CD14-positive monocyte (primary cell): ENCODE data around the gene HMCN1. TPM values are rescaled to one million over a fixed set of nuclear protein-coding genes. Genes with fewer than 3 reads are reported as not detected.

ENCODE experiments used
- DNase-seq, 3 donors: peaks; one replicate each; pipeline ENCODE4 v3.0.0-alpha.2; 2011 to 2022
- H2AFZ ChIP-seq: 2 replicates; pipeline ENCODE4 v1.6.0; 2012; ENCODE audit warnings: mild to moderate bottlenecking, low read depth, low read length, inconsistent platforms; ENCODE audit not compliant: insufficient read depth, poor library complexity, severe bottlenecking
- H3K27ac ChIP-seq, 2 donors: 1 replicate in 1 of 2; 2 replicates in 1 of 2; pipeline ENCODE4 v1.5.1; 2012 to 2013; ENCODE audit warnings: low read length in 2 of 2, control low read depth in 1 of 2, inconsistent platforms in 1 of 2, low read depth in 1 of 2, mild to moderate bottlenecking in 1 of 2
- H3K27me3 ChIP-seq, 2 donors: one replicate each; pipeline versions ENCODE4 v1.6.0 to v1.6.1; 2011 to 2013; ENCODE audit warnings: low read length in 2 of 2; ENCODE audit not compliant: control insufficient read depth in 2 of 2, insufficient read depth in 2 of 2
- H3K36me3 ChIP-seq, 2 donors: replicated peaks in 1 of 2; 1 replicate in 1 of 2; 2 replicates in 1 of 2; pipeline versions ENCODE4 v1.5.1 to v1.6.1; 2012 to 2013; ENCODE audit warnings: low read length in 2 of 2, control low read depth in 1 of 2, inconsistent platforms in 1 of 2, mild to moderate bottlenecking in 1 of 2; ENCODE audit not compliant: insufficient read depth in 2 of 2, control insufficient read depth in 1 of 2
- H3K4me1 ChIP-seq, 2 donors: 1 replicate in 1 of 2; 2 replicates in 1 of 2; pipeline versions ENCODE4 v1.5.1 to v1.6.1; 2012 to 2013; ENCODE audit warnings: low read length in 2 of 2, control low read depth in 1 of 2, inconsistent platforms in 1 of 2, mild to moderate bottlenecking in 1 of 2, moderate library complexity in 1 of 2; ENCODE audit not compliant: insufficient read depth in 2 of 2, control insufficient read depth in 1 of 2
- H3K4me2 ChIP-seq: replicated peaks from 2 replicates; pipeline ENCODE3; 2012; ENCODE audit warnings: low read length, moderate library complexity, mild to moderate bottlenecking; ENCODE audit not compliant: poor library complexity, severe bottlenecking; ENCODE audit errors: extremely low read depth
- H3K4me3 ChIP-seq, 3 experiments: fragments of 200-600 bp in 1 of 3; sonication (generic) in 1 of 3; replicated peaks in 1 of 3; 1 replicate in 2 of 3; 2 replicates in 1 of 3; pipeline ENCODE4 v1.5.1; 2011 to 2013; ENCODE audit warnings: low read length in 3 of 3, mild to moderate bottlenecking in 3 of 3, control low read depth in 2 of 3, low read depth in 2 of 3, inconsistent platforms in 1 of 3, moderate library complexity in 1 of 3
- H3K79me2 ChIP-seq: 2 replicates; pipeline ENCODE4 v1.6.0; 2012; ENCODE audit warnings: mild to moderate bottlenecking, control low read depth, inconsistent platforms, low read length, moderate library complexity; ENCODE audit not compliant: insufficient read depth
- H3K9ac ChIP-seq: 2 replicates; pipeline ENCODE4 v1.6.0; 2017; ENCODE audit warnings: low read length, mild to moderate bottlenecking; ENCODE audit not compliant: insufficient read depth, poor library complexity, severe bottlenecking
- H3K9me3 ChIP-seq, 2 donors: replicated peaks in 1 of 2; 1 replicate in 1 of 2; 2 replicates in 1 of 2; pipeline versions ENCODE4 v1.5.1 to v1.6.1; 2012 to 2013; ENCODE audit warnings: low read length in 2 of 2, control low read depth in 1 of 2; ENCODE audit not compliant: control insufficient read depth in 1 of 2, insufficient read depth in 1 of 2
- H4K20me1 ChIP-seq: 2 replicates; pipeline ENCODE4 v1.6.0; 2012; ENCODE audit warnings: mild to moderate bottlenecking, low read length, control low read depth, moderate library complexity; ENCODE audit not compliant: insufficient read depth
- H3K27ac Mint-ChIP-seq, 7 donors: one replicate each; pipeline ENCODE4 v1.8.0; 2020; ENCODE audit warnings: mild to moderate bottlenecking in 7 of 7, mixed read lengths in 7 of 7, moderate library complexity in 6 of 7, inconsistent platforms in 2 of 7
- H3K27me3 Mint-ChIP-seq, 3 donors: one replicate each; pipeline ENCODE4 v1.8.0; 2021 to 2022; ENCODE audit warnings: low read depth in 3 of 3, mild to moderate bottlenecking in 3 of 3, mixed read lengths in 3 of 3, moderate library complexity in 3 of 3, inconsistent platforms in 1 of 3
- H3K36me3 Mint-ChIP-seq, 2 donors: one replicate each; pipeline ENCODE4 v1.8.0; 2020; ENCODE audit warnings: mixed read lengths in 2 of 2, inconsistent platforms in 1 of 2, mild to moderate bottlenecking in 1 of 2
- H3K4me1 Mint-ChIP-seq: one replicate; pipeline ENCODE4 v1.8.0; 2020; ENCODE audit warnings: mild to moderate bottlenecking, mixed read lengths
- H3K4me3 Mint-ChIP-seq, 2 donors: one replicate each; pipeline ENCODE4 v1.8.0; 2020; ENCODE audit warnings: mild to moderate bottlenecking in 2 of 2, mixed read lengths in 2 of 2, moderate library complexity in 1 of 2
- H3K9me3 Mint-ChIP-seq, 7 donors: one replicate each; pipeline ENCODE4 v1.8.0; 2020 to 2022; ENCODE audit warnings: mixed read lengths in 7 of 7, mild to moderate bottlenecking in 6 of 7, moderate library complexity in 6 of 7, inconsistent platforms in 2 of 7
- CTCF ChIP-seq: fragments of 200-600 bp; IDR thresholded peaks from one replicate; pipeline ENCODE4 v1.8.0; 2022; ENCODE audit warnings: antibody characterized with exemption, mild to moderate bottlenecking
- WGBS: methylation state at CpG from one replicate; pipeline ENCODE4 v1.1.5; 2013; ENCODE audit warnings: missing lambda C conversion rate; ENCODE audit not compliant: insufficient coverage; 5-methylcytosine and 5-hydroxymethylcytosine counted together
- intact Hi-C, 2 donors: fragments of 100-400 bp; cut with micrococcal nuclease; formaldehyde crosslinking; loops; one replicate each; pipeline versions ENCODE4 v1.15.0 to v1.15.1; 2023
- polyA plus RNA-seq, 3 donors: library from polyadenylated mRNA; depleted of rRNA in 1 of 3; unstranded in 2 of 3; stranded (reverse) in 1 of 3; fragments of 300-500 nt in 2 of 3; fragments of >200 nt in 1 of 3; fragmentation: Illumina TruSeq in 2 of 3; gene quantifications; 1 replicate in 2 of 3; 2 replicates in 1 of 3; pipeline ENCODE4 v1.2.3, GENCODE V29; 2012 to 2021

HMCN1 gene
- polyA plus RNA-seq, 3 donors, result not detected

DNA sequence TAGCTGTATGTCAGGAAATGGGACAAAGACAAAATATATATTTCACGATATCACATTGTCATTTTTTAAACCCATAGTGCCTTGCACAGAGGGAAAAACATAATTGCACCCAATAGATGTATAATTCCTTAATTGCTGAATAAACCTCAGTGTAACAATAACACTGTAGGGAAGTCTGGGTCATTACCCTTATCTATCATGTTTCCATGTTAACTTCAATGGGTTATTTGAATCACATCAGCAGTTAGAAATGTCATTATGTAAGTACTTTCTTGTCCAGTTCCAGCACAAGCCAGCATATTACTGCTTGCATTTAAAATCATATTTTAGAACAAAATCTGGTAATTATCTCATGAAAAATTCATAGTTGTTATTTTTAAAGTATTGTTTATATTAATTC, 222.7 kb downstream of the HMCN1 start:
- no peak for DNase-seq
- Mint-ChIP-seq H3K27me3 (peaks cover 0 to 2% (median 0%) of the 10 kb centered on the region in 3 donors), H3K4me1 (no peaks in the 10 kb centered on the region), H3K9me3 (peaks cover 0 to 7% (median 3%) of the 10 kb centered on the region in 7 donors), H3K4me3 (no peak overlapping the region), H3K36me3 (no peaks in the 10 kb centered on the region), H3K27ac (no peak overlapping the region)
- intact Hi-C loops, result no loop called here
- no peak overlapping the region for H3K4me2 ChIP-seq
- H4K20me1 ChIP-seq, result no peaks in the 10 kb centered on the region
- H2AFZ ChIP-seq, result no peak overlapping the region
- no peaks in the 10 kb centered on the region for H3K27me3 ChIP-seq
- H3K4me3 ChIP-seq, result no peak overlapping the region
- no peak overlapping the region for H3K27ac ChIP-seq
- no peak for TF ChIP-seq CTCF
- H3K9me3 ChIP-seq, result no peaks in the 10 kb centered on the region
- H3K4me1 ChIP-seq, result no peaks in the 10 kb centered on the region
- no peaks in the 10 kb centered on the region for H3K36me3 ChIP-seq
- no peak overlapping the region for H3K9ac ChIP-seq
- WGBS, result no CpG with 5 or more reads among the region's 1 CpG
- no peaks in the 10 kb centered on the region for H3K79me2 ChIP-seq

DNA sequence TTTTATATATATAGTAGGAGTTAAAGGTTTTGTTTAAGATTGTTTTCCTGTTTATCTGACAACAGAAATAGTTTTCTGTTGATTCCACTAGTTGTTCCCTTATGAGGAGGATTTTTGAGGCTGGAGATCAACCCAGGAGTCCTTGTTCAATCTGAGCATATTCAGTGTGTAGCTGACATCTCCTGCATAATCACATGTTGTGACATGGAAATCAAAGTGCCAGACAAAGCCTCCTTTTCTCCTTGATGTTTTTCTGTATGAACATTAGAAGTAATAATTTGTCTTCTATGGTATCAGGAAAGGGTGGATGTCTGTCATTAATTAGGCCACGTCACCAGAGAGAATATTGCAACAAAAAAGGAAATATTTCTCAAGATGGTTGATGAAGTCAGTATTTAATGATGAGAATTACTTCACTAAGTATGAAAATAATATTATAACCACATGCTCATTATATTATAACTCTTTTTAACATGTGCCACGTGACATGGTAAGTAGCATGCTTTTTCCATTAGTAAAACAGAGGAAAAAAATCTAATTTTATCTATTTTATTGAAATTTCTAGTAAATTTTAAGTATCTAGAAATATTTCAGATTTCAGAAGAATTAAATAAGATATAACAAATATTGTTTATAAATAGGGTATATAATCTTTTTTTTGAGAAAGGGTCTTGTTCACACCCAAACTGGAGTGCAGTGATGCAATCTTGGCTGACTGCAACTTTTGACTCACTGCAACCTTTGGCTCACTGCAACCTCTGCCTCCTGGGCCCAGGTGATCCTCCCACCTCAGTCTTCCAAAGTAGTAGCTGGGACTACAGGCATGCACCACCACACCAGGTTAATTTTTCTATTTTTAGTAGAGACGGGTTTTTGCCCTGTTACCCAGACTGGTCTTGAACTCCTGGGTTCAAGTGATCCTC, 223.5 kb downstream of the HMCN1 start:
- Mint-ChIP-seq H3K4me3 (no peak overlapping the region), H3K4me1 (no peaks in the 10 kb centered on the region), H3K27ac (no peak overlapping the region), H3K36me3 (no peaks in the 10 kb centered on the region), H3K27me3 (peaks cover 0 to 2% (median 0%) of the 10 kb centered on the region in 3 donors), H3K9me3 (peaks cover 0 to 3% (median 2%) of the 10 kb centered on the region in 7 donors)
- TF ChIP-seq CTCF, result no peak
- Histone ChIP-seq H2AFZ (no peak overlapping the region), H3K9ac (no peak overlapping the region), H3K27me3 (no peaks in the 10 kb centered on the region), H3K4me2 (no peak overlapping the region), H3K79me2 (no peaks in the 10 kb centered on the region), H3K4me1 (no peaks in the 10 kb centered on the region), H3K36me3 (no peaks in the 10 kb centered on the region), H3K27ac (no peak overlapping the region), H3K4me3 (no peak overlapping the region), H3K9me3 (no peaks in the 10 kb centered on the region), H4K20me1 (no peaks in the 10 kb centered on the region)
- intact Hi-C loops, result no loop called here
- DNase-seq, result no peak
- WGBS, result 83% methylated on average over 1 of the region's 3 CpGs
